ENCODE data around the gene SLC37A3.

Gene SLC37A3

DNA sequence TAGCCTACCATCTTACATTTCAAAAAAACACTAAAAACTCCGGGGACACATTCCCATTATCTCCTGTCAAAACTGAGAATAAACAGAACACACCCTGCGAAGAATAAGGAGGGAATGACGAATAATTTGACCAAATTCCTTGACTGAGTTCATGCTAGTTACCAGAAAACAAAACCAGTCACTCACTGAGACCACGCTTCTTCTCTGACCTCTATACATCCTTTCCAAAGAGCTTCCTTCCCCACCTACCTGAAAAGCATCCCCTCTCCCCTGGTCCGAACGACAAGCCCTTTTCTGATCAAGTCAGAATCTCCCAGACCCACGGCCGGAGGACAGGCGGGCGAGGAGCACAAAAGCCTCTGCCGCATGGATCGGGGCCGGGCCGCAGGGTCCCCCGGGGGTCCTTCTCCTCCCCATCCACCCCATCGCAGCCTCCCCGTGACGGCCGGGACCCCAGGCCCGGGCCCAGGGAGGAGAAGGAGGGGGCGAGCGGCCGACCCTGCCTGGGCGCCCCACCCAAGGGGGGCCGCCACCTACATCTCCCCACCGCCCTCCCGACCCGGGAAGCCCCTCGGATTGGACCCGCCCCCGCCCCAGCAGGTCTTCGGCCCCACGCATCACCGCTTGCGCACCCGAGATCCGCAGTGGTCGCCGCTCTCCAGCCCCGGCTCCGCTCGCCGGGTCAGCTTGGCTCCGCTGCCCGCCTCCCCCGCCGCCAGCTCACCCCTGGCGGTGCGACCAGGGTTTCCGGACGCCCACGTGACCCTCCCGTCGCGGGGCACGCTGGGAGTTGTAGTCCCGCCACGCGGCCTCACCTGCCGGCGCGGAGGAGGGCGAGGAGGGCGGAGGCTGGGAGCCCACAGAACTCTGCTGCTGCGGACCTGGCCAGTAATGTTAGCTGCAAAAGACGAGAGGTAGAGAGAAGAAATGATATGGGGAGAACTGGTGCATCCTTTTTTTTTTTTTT, at the start of gene SLC37A3:
Gene SLC37A3 (minus strand): TSS at position 747 of the 967 bp plus-strand sequence. CDS start 16,004 bp downstream, outside the sequence.
- H3K27me3 ChIP-seq (ENCODE audit: control insufficient read depth in 1 of 2, insufficient read depth in 2 of 2, low read length in 2 of 2): no peaks in the 10 kb centered on the region
- no peaks in the 10 kb centered on the region for H3K36me3 ChIP-seq (ENCODE audit: control insufficient read depth in 1 of 2, insufficient read depth in 2 of 2, low read length in 2 of 2)
- no peaks in the 10 kb centered on the region for H3K9me3 ChIP-seq (ENCODE audit: control insufficient read depth in 1 of 2, low read length in 2 of 2)
- H3K4me3 ChIP-seq (ENCODE audit: low read depth in 1 of 2, low read length in 2 of 2): peak within 1 kb of the TSS; percentile 73 to 95
- H3K9ac ChIP-seq (ENCODE audit: low read depth in 1 of 2, low read length in 2 of 2): peak within 1 kb of the TSS; percentile 64 to 89
- peaks cover 0 to 10% of the 10 kb centered on the region in 2 donors for H3K4me1 ChIP-seq (ENCODE audit: control insufficient read depth in 1 of 2, insufficient read depth in 2 of 2, low read length in 2 of 2)
- H3K27ac ChIP-seq (ENCODE audit: low read depth, low read length): peak within 1 kb of the TSS; percentile 70

DNA sequence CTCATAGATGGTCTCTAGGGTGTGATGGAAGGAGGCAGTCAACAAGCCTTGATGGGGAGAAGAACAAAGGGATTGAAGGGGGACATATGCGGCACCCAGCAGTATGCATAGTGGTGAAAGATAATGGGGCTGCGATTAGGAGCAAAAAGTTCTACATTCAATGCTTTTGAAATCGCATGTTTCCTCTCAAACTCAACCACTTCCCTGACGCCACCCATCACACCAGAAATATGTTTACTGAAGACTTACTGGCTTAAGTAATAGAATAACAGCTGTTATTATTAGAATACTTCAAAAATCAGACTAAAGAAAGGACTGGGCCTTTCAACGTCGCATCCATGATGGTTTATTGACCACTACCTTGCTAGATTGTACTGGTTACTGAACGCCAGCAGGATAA, 49.5 kb upstream of the SLC37A3 start:
- no peaks in the 10 kb centered on the region for H3K27me3 ChIP-seq (ENCODE audit: control insufficient read depth in 1 of 2, insufficient read depth in 2 of 2, low read length in 2 of 2)
- H3K4me1 ChIP-seq (ENCODE audit: control insufficient read depth in 1 of 2, insufficient read depth in 2 of 2, low read length in 2 of 2): no peaks in the 10 kb centered on the region
- no peak overlapping the region for H3K27ac ChIP-seq (ENCODE audit: low read depth, low read length)
- H3K9me3 ChIP-seq (ENCODE audit: control insufficient read depth in 1 of 2, low read length in 2 of 2): no peaks in the 10 kb centered on the region
- H3K9ac ChIP-seq (ENCODE audit: low read depth in 1 of 2, low read length in 2 of 2): no peak overlapping the region
- peaks cover 3 to 7% of the 10 kb centered on the region in 2 donors for H3K36me3 ChIP-seq (ENCODE audit: control insufficient read depth in 1 of 2, insufficient read depth in 2 of 2, low read length in 2 of 2)
- H3K4me3 ChIP-seq (ENCODE audit: low read depth in 1 of 2, low read length in 2 of 2): no peak overlapping the region

DNA sequence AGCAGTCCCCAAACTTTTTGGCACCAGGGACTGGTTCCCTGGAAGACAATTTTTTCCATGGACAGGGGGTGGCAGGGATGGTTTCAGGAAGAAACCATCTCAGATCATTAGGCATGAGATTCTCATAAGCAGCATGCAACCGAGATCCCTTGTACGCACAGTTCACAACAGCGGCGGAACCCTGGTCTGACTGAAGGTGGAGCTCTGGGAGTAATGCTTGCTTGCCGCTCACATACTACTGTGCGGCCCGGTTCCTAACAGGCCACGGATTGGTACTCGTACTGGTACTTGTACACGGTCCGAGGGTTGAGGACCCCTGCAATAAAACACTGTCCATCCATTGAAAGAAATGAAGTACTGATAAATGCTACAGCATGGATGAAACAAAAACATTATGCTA, 48.1 kb upstream of the SLC37A3 start:
- no peaks in the 10 kb centered on the region for H3K4me1 ChIP-seq (ENCODE audit: control insufficient read depth in 1 of 2, insufficient read depth in 2 of 2, low read length in 2 of 2)
- no peaks in the 10 kb centered on the region for H3K9me3 ChIP-seq (ENCODE audit: control insufficient read depth in 1 of 2, low read length in 2 of 2)
- no peak overlapping the region for H3K4me3 ChIP-seq (ENCODE audit: low read depth in 1 of 2, low read length in 2 of 2)
- H3K9ac ChIP-seq (ENCODE audit: low read depth in 1 of 2, low read length in 2 of 2): no peak overlapping the region
- H3K27me3 ChIP-seq (ENCODE audit: control insufficient read depth in 1 of 2, insufficient read depth in 2 of 2, low read length in 2 of 2): no peaks in the 10 kb centered on the region
- H3K36me3 ChIP-seq (ENCODE audit: control insufficient read depth in 1 of 2, insufficient read depth in 2 of 2, low read length in 2 of 2): no peaks in the 10 kb centered on the region
- H3K27ac ChIP-seq (ENCODE audit: low read depth, low read length): no peak overlapping the region

GRCh38 chr7:140441519-140441918, 43.2 kb upstream of the SLC37A3 start:
- H3K4me3 ChIP-seq (ENCODE audit: low read depth in 1 of 2, low read length in 2 of 2): no peak overlapping the region
- H3K36me3 ChIP-seq (ENCODE audit: control insufficient read depth in 1 of 2, insufficient read depth in 2 of 2, low read length in 2 of 2): no peaks in the 10 kb centered on the region
- H3K9ac ChIP-seq (ENCODE audit: low read depth in 1 of 2, low read length in 2 of 2): no peak overlapping the region
- peaks cover 6 to 7% of the 10 kb centered on the region in 2 donors for H3K4me1 ChIP-seq (ENCODE audit: control insufficient read depth in 1 of 2, insufficient read depth in 2 of 2, low read length in 2 of 2)
- H3K9me3 ChIP-seq (ENCODE audit: control insufficient read depth in 1 of 2, low read length in 2 of 2): no peaks in the 10 kb centered on the region
- H3K27me3 ChIP-seq (ENCODE audit: control insufficient read depth in 1 of 2, insufficient read depth in 2 of 2, low read length in 2 of 2): no peaks in the 10 kb centered on the region
- H3K27ac ChIP-seq (ENCODE audit: low read depth, low read length): no peak overlapping the region

DNA sequence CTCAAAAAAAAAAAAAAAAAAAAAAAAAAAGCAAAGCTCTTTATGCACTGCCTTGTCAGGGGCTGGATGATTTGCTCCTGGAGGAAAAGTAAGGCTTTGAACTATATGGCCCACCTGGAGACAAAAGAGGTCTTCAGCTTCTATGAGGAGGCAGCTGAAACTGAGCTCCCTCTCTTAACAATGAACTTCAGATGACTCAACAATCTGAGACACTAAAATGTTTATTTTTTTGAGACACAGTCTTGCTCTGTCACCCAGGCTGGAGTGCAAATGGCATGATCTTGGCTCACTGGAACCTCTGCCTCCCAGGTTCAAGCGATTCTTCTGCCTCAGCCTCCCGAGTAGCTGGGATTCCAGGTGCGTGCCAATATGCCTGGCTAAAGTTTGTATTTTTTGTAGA, 42.3 kb upstream of the SLC37A3 start:
- Histone ChIP-seq H3K27me3 (ENCODE audit: control insufficient read depth in 1 of 2, insufficient read depth in 2 of 2, low read length in 2 of 2) (peaks cover 0 to 2% of the 10 kb centered on the region in 2 donors), H3K4me3 (ENCODE audit: low read depth in 1 of 2, low read length in 2 of 2) (no peak overlapping the region), H3K9me3 (ENCODE audit: control insufficient read depth in 1 of 2, low read length in 2 of 2) (no peaks in the 10 kb centered on the region), H3K27ac (ENCODE audit: low read depth, low read length) (no peak overlapping the region), H3K9ac (ENCODE audit: low read depth in 1 of 2, low read length in 2 of 2) (no peak overlapping the region), H3K36me3 (ENCODE audit: control insufficient read depth in 1 of 2, insufficient read depth in 2 of 2, low read length in 2 of 2) (no peaks in the 10 kb centered on the region), H3K4me1 (ENCODE audit: control insufficient read depth in 1 of 2, insufficient read depth in 2 of 2, low read length in 2 of 2) (peaks cover 6 to 7% of the 10 kb centered on the region in 2 donors)

DNA sequence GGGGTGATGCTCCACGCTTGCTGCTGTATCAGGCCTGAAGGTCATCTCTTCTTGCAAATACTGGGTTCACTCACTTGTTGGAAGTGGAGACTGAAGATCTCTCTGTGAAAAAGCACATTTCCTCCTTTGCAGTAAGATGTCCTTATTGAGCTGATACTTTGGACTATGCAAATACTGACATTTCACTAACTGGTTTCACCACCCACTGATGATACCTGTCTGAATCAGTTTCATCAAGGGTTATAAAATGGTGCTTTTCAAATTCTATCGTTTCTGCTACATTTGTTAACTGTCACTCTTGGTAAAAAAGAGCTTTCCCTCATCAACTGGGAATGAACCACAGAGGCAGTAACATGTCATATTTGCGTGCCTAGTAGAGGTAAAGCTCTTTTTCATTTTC, 41.0 kb upstream of the SLC37A3 start:
- Histone ChIP-seq H3K4me1 (ENCODE audit: control insufficient read depth in 1 of 2, insufficient read depth in 2 of 2, low read length in 2 of 2) (peaks cover 6 to 7% of the 10 kb centered on the region in 2 donors), H3K27me3 (ENCODE audit: control insufficient read depth in 1 of 2, insufficient read depth in 2 of 2, low read length in 2 of 2) (peaks cover 0 to 2% of the 10 kb centered on the region in 2 donors), H3K9me3 (ENCODE audit: control insufficient read depth in 1 of 2, low read length in 2 of 2) (no peaks in the 10 kb centered on the region), H3K36me3 (ENCODE audit: control insufficient read depth in 1 of 2, insufficient read depth in 2 of 2, low read length in 2 of 2) (no peaks in the 10 kb centered on the region), H3K27ac (ENCODE audit: low read depth, low read length) (no peak overlapping the region), H3K4me3 (ENCODE audit: low read depth in 1 of 2, low read length in 2 of 2) (no peak overlapping the region), H3K9ac (ENCODE audit: low read depth in 1 of 2, low read length in 2 of 2) (no peak overlapping the region)

DNA sequence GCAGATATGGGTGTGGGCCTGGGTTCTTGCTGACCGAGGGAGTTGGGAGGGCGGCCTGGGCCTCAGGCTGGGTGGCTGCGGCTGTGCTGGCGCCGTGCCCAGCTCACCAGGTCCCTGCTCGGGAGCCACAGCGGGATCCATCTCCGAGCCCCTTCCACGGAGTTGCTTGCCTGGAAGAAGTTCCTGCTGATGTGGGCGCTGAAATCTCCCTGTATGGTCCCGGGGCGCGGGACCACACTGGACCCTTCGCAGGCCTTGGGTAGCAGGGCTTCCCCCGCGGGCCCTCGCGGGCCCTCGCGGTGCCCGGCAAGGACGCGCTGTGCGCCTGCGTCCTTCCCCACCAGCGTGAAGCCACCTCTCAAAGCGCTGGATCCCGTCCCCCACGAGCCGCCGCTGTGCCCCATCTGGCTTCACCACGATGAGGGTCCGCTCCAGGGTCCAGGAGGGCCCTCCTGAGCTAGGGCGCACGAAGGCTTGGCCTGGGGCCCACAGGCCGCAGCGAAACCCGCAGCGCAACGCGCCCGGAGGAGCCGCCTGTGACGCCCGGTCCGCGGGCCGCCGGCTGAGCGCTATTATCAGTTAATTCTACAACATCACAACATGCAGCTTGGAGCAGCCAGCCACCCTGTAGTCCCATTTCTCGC, 37.0 kb upstream of the SLC37A3 start:
- Histone ChIP-seq H3K36me3 (ENCODE audit: control insufficient read depth in 1 of 2, insufficient read depth in 2 of 2, low read length in 2 of 2) (no peaks in the 10 kb centered on the region), H3K4me3 (ENCODE audit: low read depth in 1 of 2, low read length in 2 of 2) (no peak overlapping the region), H3K4me1 (ENCODE audit: control insufficient read depth in 1 of 2, insufficient read depth in 2 of 2, low read length in 2 of 2) (peaks cover 6 to 7% of the 10 kb centered on the region in 2 donors), H3K9ac (ENCODE audit: low read depth in 1 of 2, low read length in 2 of 2) (no peak overlapping the region), H3K27me3 (ENCODE audit: control insufficient read depth in 1 of 2, insufficient read depth in 2 of 2, low read length in 2 of 2) (peaks cover 0 to 2% of the 10 kb centered on the region in 2 donors), H3K27ac (ENCODE audit: low read depth, low read length) (no peak overlapping the region), H3K9me3 (ENCODE audit: control insufficient read depth in 1 of 2, low read length in 2 of 2) (no peaks in the 10 kb centered on the region)

GRCh38 chr7:140433396-140433795, 35.1 kb upstream of the SLC37A3 start:
- Histone ChIP-seq H3K4me1 (ENCODE audit: control insufficient read depth in 1 of 2, insufficient read depth in 2 of 2, low read length in 2 of 2) (no peaks in the 10 kb centered on the region), H3K36me3 (ENCODE audit: control insufficient read depth in 1 of 2, insufficient read depth in 2 of 2, low read length in 2 of 2) (no peaks in the 10 kb centered on the region), H3K27me3 (ENCODE audit: control insufficient read depth in 1 of 2, insufficient read depth in 2 of 2, low read length in 2 of 2) (peaks cover 0 to 2% of the 10 kb centered on the region in 2 donors), H3K4me3 (ENCODE audit: low read depth in 1 of 2, low read length in 2 of 2) (no peak overlapping the region), H3K9ac (ENCODE audit: low read depth in 1 of 2, low read length in 2 of 2) (no peak overlapping the region), H3K9me3 (ENCODE audit: control insufficient read depth in 1 of 2, low read length in 2 of 2) (no peaks in the 10 kb centered on the region), H3K27ac (ENCODE audit: low read depth, low read length) (no peak overlapping the region)

- Histone ChIP-seq H3K9me3 (ENCODE audit: control insufficient read depth in 1 of 2, low read length in 2 of 2) (no peaks in the 10 kb centered on the region), H3K4me3 (ENCODE audit: low read depth in 1 of 2, low read length in 2 of 2) (no peak overlapping the region), H3K27me3 (ENCODE audit: control insufficient read depth in 1 of 2, insufficient read depth in 2 of 2, low read length in 2 of 2) (no peaks in the 10 kb centered on the region), H3K4me1 (ENCODE audit: control insufficient read depth in 1 of 2, insufficient read depth in 2 of 2, low read length in 2 of 2) (no peaks in the 10 kb centered on the region), H3K27ac (ENCODE audit: low read depth, low read length) (no peak overlapping the region), H3K36me3 (ENCODE audit: control insufficient read depth in 1 of 2, insufficient read depth in 2 of 2, low read length in 2 of 2) (peaks cover 0 to 5% of the 10 kb centered on the region in 2 donors), H3K9ac (ENCODE audit: low read depth in 1 of 2, low read length in 2 of 2) (no peak overlapping the region)
Measured at GRCh38 chr7:140426130-140426529, 27.8 kb upstream of the SLC37A3 start.

GRCh38 chr7:140425718-140426117, 27.4 kb upstream of the SLC37A3 start:
- Histone ChIP-seq H3K4me1 (ENCODE audit: control insufficient read depth in 1 of 2, insufficient read depth in 2 of 2, low read length in 2 of 2) (no peaks in the 10 kb centered on the region), H3K9me3 (ENCODE audit: control insufficient read depth in 1 of 2, low read length in 2 of 2) (no peaks in the 10 kb centered on the region), H3K36me3 (ENCODE audit: control insufficient read depth in 1 of 2, insufficient read depth in 2 of 2, low read length in 2 of 2) (peaks cover 0 to 5% of the 10 kb centered on the region in 2 donors), H3K27ac (ENCODE audit: low read depth, low read length) (no peak overlapping the region), H3K9ac (ENCODE audit: low read depth in 1 of 2, low read length in 2 of 2) (no peak overlapping the region), H3K4me3 (ENCODE audit: low read depth in 1 of 2, low read length in 2 of 2) (no peak overlapping the region), H3K27me3 (ENCODE audit: control insufficient read depth in 1 of 2, insufficient read depth in 2 of 2, low read length in 2 of 2) (no peaks in the 10 kb centered on the region)
